ENCODE data around the gene ZNF764.

Gene ZNF764

DNA sequence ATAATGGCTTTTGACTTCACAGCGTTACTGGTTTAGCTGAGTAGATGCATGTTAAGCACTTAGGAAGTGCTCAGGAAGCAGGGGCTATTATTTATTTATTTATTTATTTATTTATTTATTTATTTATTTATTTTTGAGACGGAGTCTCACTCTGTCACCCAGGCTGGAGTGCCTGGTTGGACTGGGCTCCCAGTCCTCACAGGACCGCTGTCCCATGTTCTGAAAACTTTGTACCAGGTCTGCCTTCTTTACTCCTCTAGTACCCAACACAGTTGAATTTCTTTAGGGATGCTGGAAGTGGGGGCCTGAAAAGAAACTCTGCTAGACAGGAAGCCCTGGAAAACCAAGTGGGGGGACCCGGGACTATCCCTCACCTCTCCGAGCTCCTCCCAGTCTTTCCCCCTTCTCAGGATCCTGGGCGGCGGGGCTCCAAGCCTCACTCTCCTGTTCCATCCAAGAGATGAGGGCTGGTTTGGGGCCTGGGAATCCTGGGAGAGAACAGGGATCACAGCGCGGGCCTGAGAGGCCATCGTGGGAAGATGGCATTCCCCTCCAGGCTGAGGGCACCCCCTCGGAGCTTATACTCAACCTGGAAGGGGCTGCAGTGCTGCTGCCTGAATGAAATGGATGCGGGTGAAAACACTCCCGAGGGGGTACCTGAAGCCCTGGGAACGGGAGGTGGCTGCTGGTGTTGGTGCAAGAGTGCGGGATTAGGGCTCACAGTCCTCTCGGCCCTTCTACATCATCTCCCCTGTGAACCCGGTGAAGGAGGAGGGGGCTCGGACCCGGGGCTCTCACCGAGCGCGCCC, 12.7 kb upstream of the ZNF764 start:
- no peak for DNase-seq (ENCODE audit: low read depth, low spot score)

DNA sequence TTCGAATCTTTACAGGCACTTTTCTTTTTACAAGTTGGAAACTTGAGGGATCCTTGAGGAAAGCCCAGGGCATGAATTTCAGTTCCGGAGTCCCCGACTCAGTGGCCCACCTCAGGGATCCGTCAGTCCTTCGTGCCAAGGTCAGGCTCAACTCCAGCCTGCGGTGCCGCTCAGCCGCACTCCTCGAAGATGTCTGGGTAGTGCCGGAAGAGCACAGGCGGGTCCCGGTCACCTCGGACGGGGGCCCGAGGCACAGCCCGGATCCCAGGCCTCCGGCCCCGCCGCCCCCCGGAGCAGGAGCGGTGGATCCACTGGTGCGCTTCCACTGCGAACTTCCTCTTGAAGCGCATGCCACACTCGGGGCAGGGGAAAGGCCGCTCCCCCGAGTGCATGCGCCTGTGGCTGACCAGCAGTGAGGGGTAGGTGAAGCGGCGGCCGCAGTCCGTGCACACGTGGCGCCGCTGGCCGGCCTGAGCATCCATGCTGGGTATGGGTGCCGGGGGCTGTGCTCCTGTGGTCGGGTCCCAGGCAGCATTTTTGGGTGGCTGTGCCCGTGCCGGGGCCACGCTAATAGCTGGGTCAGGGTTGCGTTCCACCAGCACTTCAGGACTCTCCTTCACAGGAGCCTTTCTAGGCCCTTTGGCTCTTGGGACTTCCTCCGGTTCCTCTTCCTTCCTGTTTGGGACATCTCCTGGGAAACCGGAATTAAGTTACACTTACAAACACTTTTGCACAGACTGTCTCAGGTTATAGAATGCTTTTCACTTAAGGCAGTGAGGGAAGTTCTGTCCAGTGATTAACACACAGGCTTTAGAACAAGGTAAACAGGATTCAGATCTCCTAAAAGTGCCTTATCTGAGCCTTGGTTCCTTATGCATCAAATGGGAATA, 11.8 kb upstream of the ZNF764 start:
- DNase-seq (ENCODE audit: low read depth, low spot score): no peak

DNA sequence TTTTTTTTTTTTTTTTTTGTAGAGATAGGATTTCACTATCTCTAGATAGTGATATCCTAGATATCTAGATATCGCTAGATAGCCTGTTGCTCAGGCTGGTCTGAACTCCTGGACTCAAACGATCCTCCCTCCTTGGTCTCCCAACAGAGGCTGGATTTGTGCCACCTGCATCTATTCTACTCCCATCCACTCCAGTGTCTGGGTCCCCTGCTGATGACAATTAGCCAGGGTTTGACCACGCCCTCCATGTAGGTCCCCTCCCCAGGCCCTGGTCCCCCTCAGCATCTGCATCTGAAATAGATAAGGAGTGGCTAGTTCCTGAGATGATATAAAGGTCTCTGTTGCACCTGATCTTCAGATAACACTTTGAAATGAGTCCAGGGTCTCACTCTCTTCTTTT, 11.1 kb upstream of the ZNF764 start:
- DNase-seq (ENCODE audit: low read depth, low spot score): no peak

DNA sequence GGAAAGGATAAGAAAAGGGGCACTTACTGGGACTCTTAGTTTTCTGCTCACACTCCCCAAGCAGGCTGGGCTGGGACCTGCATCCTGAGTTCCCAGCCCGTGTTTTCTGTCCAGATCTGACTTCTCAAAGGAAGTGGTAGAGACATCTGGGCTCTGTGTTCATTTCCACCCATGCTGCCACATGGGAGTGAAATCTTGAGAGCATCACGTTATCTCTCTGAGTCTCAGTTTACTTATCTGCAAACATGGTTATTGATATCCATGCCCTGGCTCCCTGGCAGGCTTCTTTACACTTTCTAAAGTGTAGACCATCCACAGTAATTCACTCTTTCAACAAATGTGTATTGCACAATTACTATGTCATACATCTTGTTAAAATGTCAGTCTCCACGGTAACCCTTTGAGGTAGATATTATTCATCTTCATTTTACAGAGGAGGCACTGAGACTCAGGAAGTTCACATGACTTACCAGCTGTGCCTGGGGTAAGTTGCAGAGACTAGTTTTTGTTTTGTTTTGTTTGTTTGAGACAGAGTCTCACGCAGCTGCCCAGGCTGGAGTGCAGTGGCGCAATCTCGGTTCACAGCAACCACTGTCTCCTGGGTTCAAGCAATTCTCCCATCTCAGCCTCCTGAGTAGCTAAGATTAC, 9.9 kb upstream of the ZNF764 start:
- DNase-seq (ENCODE audit: low read depth, low spot score): peak; percentile 41

DNA sequence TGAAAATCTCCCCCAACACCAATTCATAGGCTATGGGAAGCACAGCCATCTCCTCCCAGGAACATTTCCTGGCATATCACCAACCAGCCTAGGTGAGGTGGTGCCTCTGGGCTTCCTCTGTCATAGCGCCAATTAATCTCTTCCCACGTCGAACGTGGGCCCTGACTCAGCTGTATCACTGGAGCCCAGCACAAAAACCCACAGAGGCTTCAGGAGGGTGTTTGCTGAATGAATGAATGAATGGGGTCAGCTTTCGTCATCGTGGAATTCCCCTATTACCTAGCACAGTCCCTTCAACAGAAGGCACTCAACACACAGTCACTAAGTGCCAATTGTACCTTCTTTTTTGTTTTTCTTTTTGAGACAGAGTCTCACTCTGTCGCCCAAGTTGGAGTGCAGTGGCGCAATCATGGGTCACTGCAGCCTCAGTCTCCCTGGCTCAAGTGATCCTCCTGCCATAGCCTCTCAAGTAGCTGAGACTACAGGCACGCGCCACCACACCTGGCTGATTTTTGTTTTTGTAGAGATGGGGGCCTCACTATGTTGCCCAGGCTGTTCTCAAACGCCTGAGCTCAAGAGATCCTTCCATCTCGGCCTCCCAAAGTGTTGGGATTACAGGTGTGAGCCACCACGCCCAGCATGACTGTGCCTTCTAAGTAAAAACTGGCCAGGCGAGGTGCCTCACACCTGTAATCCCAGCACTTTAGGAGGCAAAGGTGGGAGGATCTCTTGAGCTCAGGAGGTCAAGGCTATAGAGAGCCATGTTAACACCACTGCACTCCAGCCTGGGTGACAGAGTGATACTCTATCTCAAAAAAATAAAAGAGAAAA, 9.2 kb upstream of the ZNF764 start:
- DNase-seq (ENCODE audit: low read depth, low spot score): no peak

DNA sequence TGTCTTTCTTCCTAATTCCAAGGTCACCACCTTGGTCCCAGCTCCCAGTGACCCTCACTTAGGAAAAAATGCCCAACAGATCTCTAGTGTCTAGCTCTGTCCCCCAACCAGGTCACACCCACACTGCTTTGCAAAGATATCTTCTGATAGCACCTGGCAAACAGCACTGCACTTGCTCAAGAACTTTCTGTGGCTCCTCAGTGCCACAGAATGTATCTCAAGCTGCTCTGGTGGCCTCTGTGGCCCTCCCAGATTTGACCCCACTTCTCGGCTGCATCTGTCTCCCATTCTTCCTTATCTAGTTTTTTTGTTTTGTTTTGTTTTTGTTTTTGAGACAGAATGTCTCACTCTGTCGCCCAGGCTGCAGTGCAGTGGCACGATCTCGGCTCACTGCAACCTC, 8.4 kb upstream of the ZNF764 start:
- DNase-seq (ENCODE audit: low read depth, low spot score): no peak

DNA sequence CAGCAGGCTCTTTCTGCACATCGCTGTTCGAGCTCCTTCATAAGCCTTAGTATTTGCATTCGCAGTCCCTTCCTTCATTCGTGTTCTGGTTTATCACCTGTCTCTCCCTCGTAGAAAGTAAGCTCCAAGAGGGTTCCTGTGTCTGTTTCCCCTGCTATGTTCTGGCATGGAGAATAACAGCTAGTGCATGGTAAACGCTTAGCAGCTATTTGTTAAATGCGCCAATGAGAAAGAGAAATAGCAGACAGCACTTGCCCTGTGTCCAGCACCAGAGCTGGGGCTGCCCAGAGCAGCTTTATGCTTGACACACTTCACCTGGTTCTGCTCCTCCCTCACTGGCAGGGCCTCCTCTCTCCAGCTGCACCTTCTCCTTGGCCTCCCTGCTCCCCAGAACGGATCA, 7.8 kb upstream of the ZNF764 start:
- DNase-seq (ENCODE audit: low read depth, low spot score): no peak

DNA sequence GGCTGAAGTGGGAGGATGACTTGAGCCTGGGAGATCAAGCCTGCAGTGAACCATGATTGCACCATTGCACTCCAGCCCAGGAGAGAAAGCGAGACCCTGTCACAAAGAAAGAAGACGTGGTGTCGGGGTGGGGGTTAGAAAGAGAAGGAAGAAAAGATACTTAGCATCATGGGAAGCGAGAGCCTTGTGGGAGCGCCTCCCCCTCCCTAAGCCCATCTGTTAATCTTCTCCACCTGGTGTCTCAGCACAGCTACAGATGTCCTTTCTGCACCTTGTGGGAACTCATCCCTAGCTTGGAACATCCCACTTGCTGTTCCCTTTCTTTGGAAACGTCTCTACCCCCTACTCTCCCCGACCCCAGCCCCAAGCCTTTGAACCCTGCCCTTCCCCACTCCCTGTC, 7.4 kb upstream of the ZNF764 start:
- DNase-seq (ENCODE audit: low read depth, low spot score): no peak

DNA sequence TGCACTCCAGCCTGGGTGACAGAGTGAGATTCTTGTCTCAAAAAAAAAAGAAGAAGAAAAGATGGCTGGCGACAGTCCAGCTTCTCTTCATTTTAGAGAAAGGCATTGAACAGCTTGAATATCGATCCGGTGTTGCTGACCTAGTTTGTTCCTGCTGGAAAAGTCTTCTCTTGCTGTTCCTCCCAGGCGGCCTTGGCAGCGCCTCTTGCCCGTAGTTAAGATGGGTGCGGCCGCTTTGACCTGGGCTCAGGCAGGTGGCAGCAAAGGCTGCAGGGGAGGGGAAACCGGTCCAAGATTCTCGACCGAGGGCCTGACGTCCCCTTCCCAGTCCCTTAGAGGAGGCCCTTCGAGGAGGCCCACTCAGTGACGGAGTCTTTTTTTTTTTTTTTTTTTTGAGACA, 3.8 kb upstream of the ZNF764 start:
- no peak for DNase-seq (ENCODE audit: low read depth, low spot score)

DNA sequence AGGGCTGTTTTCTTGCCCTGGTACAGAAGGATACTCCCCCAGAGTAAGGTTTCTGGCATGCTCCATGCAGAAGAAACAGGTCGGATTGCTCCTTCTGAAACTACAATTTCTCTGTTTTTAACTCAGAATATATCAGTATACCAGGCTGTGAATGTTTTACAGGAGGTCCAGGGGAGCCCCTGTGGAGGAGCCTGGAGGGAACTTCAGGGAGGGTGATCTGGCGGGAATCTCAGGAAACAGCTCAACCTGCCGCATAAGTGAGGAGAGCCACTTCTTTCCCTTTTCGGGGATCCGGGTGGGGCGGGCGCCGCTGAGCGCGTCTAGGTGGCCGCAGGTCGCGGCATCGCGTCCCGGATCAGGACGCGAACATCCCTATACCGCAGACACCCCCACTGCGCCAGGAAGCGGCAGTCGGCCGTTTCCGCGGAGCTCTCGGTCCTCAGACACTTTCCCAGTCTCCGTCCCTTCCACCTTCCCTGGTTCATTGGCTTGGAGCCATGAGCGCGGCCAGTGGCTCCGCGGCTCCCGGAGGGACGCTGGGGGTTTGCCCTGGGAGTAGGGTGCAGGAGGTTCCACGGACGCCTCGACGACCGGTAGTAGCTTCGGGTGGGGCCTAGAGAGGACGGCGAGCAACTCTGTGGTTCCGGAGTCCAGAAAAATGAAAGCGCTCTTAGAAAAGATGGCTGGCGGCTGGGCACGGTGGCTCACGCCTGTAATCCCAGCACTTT, 3.1 kb upstream of the ZNF764 start:
- no peak for DNase-seq (ENCODE audit: low read depth, low spot score)

DNA sequence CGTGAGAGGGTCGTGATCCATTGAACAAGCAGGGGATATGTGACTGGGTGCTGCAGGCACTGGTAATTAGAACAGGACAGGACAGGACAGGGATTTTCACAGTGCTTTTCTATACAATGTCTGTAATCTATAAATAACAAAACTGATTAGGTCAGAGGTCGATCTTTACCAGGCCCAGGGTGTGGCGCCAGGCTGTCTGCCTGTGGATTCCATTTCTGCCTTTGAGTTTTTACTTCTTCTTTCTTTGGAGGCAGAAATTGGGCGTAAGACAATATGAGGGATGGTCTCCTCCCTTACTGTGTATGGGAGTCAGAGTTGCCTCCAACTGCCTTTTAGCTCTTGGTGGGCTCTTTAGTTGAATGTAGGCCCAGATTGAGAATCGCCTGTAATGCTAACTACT, 1.5 kb upstream of the ZNF764 start:
- DNase-seq (ENCODE audit: low read depth, low spot score): no peak

DNA sequence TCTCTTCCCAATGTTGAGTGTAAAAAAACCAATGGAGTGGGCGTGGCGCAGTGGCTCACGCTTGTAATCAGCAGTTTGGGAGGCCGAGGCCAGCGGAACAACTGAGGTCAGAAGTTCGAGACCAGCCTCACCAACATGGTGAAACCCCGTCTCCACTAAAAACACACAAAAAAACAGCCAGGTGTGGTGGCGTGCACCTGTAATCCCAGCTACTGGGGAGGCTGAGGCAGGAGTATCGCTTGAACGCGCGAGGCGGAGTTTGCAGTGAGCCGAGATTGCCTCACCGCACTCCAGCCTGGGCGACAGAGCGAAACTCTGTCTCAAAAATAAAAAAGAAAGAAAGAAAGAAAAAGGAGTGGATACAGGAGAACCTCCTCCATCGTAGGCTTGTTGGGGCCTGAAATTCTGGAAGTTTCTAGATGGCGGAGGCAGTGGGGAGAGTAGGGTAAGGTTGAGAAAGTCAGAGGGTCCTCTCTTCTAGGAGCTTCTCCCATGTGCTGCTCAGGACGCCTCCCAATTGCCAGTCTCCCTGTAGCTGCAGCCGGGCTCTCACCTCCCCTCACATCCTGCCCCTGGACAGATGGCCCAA, 709 bp upstream of the ZNF764 start:
- no peak for DNase-seq (ENCODE audit: low read depth, low spot score)

DNA sequence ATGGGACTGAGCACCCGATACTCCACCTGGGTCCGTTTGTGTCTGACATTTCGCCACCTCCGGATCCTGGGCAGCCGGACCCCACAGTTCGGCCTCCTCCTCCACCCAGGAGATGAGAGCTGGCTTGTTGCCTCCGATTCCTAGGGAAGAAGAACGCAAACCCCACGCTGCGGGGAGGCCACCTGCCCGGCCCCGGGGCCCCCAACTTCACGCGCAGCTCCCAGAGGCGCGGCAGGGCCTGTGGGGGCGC, 542 bp downstream of the ZNF764 start:
- DNase-seq (ENCODE audit: low read depth, low spot score): no peak

DNA sequence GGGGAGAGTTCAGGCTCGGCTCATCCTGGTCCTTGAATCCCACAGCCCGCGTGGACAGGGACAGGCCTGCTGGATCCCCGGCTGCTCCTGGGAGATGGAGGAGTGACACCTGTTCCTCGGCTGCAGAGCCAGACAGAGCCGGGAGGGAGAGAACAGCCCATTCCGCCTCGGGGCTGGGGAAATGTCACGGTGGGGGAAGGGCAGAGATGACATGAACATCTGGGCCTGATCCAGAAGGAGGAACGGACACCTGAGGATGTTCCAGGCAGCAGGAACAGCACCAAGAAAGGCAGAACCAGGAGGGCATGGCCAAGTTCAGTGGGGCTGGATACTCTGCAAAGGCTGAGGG, 2.1 kb downstream of the ZNF764 start:
- DNase-seq (ENCODE audit: low read depth, low spot score): no peak

DNA sequence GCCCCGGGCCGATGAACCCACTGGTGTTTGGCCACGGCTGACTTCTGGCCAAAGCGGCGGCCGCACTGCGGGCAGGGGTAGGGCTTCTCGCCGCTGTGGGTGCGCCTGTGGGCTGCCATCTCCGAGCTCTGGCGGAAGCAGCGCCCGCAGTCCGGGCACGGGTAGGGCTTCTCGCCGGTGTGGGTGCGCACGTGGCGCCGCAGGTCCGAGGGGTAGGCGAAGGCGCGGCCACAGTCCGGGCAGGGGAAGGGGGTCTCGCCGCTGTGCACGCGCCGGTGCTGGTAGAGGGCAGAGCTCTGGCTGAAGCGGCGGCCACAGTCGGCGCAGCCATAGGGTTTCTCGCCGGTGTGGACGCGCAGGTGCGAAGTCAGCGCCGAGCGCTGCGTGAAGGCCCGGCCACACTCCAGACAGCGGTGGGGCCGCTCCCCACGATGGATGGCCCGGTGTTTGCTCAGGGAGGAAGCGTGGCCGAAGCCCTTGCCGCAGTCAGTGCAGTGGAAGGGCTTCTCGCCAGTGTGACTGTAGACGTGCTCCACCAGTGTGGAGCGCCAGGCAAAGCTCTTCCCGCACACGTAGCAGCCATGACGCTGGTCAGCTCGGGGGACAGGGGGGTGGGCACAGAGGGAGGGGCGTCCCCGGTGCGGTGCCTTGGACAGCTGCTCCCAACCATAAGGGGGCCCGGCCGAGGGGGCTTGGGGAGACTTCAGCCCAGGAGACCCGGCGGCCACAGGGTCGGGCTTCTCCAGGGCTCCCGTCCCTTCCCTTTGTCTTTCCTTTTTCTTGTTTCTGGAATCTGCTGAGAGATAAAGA, 2.7 kb downstream of the ZNF764 start:
- DNase-seq (ENCODE audit: low read depth, low spot score): no peak

DNA sequence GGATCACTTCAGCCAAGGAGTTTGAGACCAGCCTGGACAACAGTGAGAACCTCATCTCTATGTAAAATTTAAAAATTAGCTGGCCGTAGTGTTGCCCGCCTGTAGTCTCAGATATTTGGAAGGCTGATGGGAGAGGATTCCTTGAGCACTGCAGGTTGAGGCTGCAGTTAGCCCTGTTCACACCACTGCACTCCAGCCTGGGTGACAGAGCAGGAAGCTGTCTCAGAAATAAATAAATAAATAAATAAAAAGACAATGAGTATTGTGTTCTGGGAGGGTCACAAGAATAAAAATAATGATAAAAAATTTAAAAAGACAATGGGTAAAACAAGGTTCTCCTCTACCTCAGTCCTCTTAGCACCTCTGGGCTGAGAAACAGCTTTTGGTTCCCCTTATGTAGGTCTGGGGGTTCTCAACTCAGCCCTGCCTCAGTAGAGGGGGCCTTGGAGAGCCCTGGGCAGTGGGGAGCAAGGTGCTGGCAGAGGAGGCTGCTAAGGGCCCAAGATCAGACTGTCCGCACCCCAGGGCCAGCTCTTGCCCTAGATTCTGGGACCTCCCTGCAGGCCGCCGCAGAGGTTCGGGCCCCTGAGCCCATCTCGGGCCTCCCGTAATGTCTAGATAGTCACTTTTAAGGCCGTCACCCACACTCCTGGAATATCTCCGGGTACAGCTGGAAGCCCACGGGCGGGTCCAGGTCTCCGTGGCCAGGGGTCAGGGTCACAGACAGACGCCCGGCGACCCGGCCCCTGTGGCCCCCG, 3.4 kb downstream of the ZNF764 start:
- DNase-seq (ENCODE audit: low read depth, low spot score): no peak

DNA sequence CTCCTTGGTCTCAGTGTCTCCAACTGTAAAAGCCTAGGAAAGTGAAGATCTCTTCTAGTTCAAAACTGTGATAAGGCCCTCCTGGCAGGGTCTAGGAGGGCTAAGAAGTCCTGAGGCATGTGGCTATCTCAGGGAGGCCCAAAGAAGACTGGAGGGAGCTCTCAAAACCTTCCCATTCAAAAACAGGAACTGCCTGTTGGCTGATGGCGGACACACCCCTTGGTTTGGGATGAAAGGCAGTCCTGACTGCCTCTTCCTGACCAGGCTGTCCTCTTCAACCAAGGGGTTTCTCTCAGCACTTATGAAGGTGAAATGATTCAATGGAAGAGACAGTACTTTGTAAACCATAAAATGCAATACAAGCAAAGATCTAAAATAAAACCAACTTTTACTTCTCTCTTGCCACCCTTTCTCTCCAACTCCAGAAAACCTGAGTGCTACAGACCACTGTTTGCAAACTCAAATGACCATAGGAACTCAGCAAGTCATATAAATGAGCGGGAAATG, 4.7 kb downstream of the ZNF764 start:
- DNase-seq (ENCODE audit: low read depth, low spot score): no peak

DNA sequence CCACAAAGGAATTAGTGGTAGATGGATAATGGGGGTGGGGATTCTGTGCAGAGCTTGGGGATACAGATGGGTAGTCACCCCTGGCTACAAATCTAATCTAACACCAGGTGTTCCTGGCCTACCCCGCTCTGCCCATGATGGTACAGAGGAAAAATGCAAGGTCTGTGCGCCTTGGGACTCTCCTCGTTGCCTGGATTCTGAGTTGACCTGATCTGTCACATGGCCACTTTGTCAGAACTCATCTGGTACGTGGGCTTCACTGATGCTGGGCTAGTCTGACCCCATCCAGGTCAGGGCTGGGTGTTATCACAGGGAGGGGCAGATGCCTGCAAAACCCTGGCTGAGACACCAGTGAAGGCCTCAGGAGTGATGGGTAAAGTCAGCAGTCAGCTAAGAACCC, 5.2 kb downstream of the ZNF764 start:
- DNase-seq (ENCODE audit: low read depth, low spot score): no peak

DNA sequence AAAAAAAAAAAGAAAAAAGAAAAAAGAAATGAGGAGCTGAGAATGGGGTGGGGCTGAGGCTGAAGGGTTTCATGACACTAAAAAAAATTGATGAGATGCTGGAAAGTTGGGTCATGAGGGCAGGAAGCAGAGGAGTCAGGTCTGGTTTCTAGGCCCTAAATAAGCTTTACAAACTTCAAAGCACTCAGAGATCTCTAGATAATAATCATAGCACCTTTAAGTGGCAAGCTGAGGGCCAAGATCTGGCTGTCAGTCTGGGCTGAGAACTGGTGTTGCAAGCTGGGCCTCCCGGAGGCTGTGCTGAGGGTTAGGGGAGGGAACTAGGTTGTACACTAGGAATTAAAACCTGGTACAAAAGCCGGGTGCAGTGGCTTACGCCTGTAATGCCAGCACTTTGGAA, 6.4 kb downstream of the ZNF764 start:
- DNase-seq (ENCODE audit: low read depth, low spot score): no peak

Data from brain pericyte (primary cell).